IPS-18c (cell line): ENCODE results near the gene TOX4.
"Not testable (repeated sequence)": the region's sequence is repeated elsewhere in the genome, so short reads cannot be mapped to it uniquely, and the experiment has no call there.

Experiments used
- H3K4me3 ChIP-seq: 2 replicates; pipeline ENCODE4 v1.7.0; 2013; ENCODE audit warnings: low read depth, mild to moderate bottlenecking, low read length, moderate library complexity; ENCODE audit not compliant: insufficient read depth
- H3K9me3 ChIP-seq: one replicate; pipeline ENCODE4 v1.6.1; 2013; ENCODE audit warnings: mild to moderate bottlenecking, low read length, moderate library complexity; ENCODE audit not compliant: control insufficient read depth, insufficient read depth

Gene TOX4

GRCh38 chr14:21544588-21544987 lies 67.6 kb downstream of the TOX4 start:
- not testable (repeated sequence) for H3K4me3 ChIP-seq, H3K9me3 ChIP-seq
